HG02938 (cell line): Measurements from ENCODE around the gene TUT1.
"Not testable (repeated sequence)": the region's sequence is repeated elsewhere in the genome, so short reads cannot be mapped to it uniquely, and the experiment has no call there.

Experiments used
- ATAC-seq: cut with Tn5 transposase; IDR thresholded peaks from one replicate; pipeline ENCODE4 v1.9.1; 2021; ENCODE audit warnings: mild to moderate bottlenecking, moderate library complexity; ENCODE audit not compliant: unreplicated experiment

The TUT1 gene

GRCh38 chr11:62604460-62605120 is 13.3 kb upstream of the TUT1 start:
- ATAC-seq: no peak

- no peak for ATAC-seq
These were observed 12.5 kb upstream of the TUT1 start for GRCh38 chr11:62603776-62604299.

- no peak for ATAC-seq
These were observed 11.7 kb upstream of the TUT1 start for GRCh38 chr11:62603072-62603408.

- no peak for ATAC-seq
These were observed 11.1 kb upstream of the TUT1 start for GRCh38 chr11:62602141-62603071.

GRCh38 chr11:62601372-62602140 is 10.2 kb upstream of the TUT1 start, which contains the start of gene MTA2:
Gene MTA2 (minus strand): TSS chr11:62601865. CDS start chr11:62601450, 415 bp downstream.
- peak; percentile 71 for ATAC-seq

GRCh38 chr11:62601122-62601371 is 9.7 kb upstream of the TUT1 start:
- ATAC-seq: no peak

- ATAC-seq: no peak
These were observed 9.2 kb upstream of the TUT1 start for GRCh38 chr11:62600367-62601121.

- ATAC-seq: no peak
These were observed 8.6 kb upstream of the TUT1 start for GRCh38 chr11:62599901-62600300.

- ATAC-seq: peak; percentile 35
These were observed 7.9 kb upstream of the TUT1 start for GRCh38 chr11:62599069-62599696.

GRCh38 chr11:62595124-62595523 is 3.8 kb upstream of the TUT1 start:
- ATAC-seq: no peak

GRCh38 chr11:62593434-62594044 is 2.2 kb upstream of the TUT1 start:
- no peak for ATAC-seq

GRCh38 chr11:62592989-62593421 is 1.7 kb upstream of the TUT1 start:
- no peak for ATAC-seq

- ATAC-seq: no peak
These were observed 958 bp upstream of the TUT1 start for GRCh38 chr11:62592146-62592815.

GRCh38 chr11:62588966-62589637 is 2.2 kb downstream of the TUT1 start:
- no peak for ATAC-seq

GRCh38 chr11:62585356-62585755 is 6.0 kb downstream of the TUT1 start:
- not testable (repeated sequence) for ATAC-seq

GRCh38 chr11:62581735-62582134 is 9.6 kb downstream of the TUT1 start:
- not testable (repeated sequence) for ATAC-seq

GRCh38 chr11:62580959-62581715 is 10.2 kb downstream of the TUT1 start:
- no peak for ATAC-seq

GRCh38 chr11:62579252-62579651 is 12.1 kb downstream of the TUT1 start:
- no peak for ATAC-seq
